GM12874 (cell line): ENCODE data around the gene GLDN.

ENCODE experiments used
- TF ChIP-seq, protein P1 (sequence below): IDR thresholded peaks from 2 replicates; pipeline ENCODE4 v1.5.1; 2011; ENCODE audit warnings: low read depth, mild to moderate bottlenecking, control low read depth, low read length, moderate library complexity; ENCODE audit not compliant: insufficient read depth

Gene GLDN

DNA sequence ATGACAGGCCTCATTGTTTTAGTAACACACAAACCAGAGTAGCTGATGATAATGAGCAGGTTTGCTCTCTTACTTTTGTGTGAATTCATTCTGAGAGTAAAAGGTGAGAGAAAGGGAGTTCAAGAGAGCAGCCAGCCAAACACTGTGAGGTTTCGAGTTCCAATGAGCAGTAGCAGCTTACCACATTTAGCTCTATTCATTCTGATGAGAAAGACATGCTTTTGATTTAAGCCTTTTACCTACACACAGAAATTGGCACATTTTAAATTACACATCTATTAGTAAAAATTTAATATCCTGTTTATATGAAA lies 28.0 kb downstream of the GLDN start:
- TF ChIP-seq, protein P1, sequence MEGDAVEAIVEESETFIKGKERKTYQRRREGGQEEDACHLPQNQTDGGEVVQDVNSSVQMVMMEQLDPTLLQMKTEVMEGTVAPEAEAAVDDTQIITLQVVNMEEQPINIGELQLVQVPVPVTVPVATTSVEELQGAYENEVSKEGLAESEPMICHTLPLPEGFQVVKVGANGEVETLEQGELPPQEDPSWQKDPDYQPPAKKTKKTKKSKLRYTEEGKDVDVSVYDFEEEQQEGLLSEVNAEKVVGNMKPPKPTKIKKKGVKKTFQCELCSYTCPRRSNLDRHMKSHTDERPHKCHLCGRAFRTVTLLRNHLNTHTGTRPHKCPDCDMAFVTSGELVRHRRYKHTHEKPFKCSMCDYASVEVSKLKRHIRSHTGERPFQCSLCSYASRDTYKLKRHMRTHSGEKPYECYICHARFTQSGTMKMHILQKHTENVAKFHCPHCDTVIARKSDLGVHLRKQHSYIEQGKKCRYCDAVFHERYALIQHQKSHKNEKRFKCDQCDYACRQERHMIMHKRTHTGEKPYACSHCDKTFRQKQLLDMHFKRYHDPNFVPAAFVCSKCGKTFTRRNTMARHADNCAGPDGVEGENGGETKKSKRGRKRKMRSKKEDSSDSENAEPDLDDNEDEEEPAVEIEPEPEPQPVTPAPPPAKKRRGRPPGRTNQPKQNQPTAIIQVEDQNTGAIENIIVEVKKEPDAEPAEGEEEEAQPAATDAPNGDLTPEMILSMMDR: no peak

DNA sequence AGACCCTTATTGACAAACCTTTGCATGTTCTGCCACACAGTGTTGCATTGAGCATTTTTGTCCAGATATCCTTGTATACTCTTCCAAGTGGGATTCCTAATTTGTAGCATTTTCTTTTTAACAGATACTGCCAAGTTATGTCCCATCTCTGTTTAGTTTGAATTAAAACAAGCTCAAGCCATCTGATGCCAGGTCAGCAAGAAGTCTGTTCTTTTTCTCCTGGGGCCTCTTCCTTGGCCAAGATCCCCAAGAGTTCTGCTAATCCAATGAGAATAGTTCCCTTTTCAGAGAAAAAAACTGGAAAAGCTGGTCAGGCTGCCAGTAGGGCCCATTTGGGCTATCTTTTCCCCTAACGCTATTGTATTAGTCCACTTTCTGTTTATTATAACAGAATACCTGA lies 29.8 kb downstream of the GLDN start:
- TF ChIP-seq, protein P1: no peak

DNA sequence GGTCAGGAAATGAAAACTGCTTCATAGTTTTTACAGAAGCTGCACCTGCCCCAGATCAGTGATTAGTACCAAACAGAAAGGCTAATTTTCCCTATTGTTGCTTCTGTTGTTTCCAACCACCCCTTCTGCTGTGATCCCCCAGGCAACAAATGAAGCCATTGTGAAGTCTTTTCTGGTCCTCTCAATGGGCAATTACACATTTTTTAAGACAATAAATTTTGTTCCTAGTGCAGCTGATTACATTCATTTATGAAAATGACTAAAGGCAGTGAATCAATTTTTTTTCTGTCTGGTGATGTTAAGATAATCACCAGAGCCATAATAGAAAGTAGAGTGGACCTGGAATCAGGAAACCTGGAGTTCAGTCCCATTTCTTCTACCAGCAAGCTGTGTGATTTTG lies 32.7 kb downstream of the GLDN start:
- TF ChIP-seq, protein P1: no peak

- TF ChIP-seq, protein P1: no peak
Measured at GRCh38 chr15:51375966-51376640, 34.6 kb downstream of the GLDN start.

GRCh38 chr15:51377038-51377786 lies 35.8 kb downstream of the GLDN start:
- TF ChIP-seq, protein P1: no peak

- TF ChIP-seq, protein P1: no peak
Measured at GRCh38 chr15:51378406-51378805, 37.0 kb downstream of the GLDN start.

DNA sequence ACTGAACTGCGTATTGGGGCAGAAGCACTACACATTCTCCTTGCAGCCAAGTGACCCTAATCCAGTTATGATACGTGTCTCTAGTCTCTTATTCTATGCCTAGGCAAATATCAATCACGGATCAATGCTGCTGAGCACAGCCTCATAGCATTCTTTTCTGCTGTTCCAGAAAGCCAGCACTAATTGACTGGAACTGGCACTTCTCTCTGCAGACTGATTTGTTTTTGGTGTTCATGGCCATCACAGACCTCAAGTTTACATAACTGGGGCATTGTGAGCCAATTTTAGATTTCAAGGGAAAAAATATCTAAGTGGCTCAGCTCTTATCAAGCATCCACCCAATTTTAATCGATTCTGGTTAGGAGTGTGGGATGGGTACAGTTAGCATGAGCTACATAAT lies 37.9 kb downstream of the GLDN start:
- TF ChIP-seq, protein P1: no peak
